Measurements from ENCODE around the gene ZNF564.
"Not testable (repeated sequence)": the region's sequence is repeated elsewhere in the genome, so short reads cannot be mapped to it uniquely, and the experiment has no call there.

The ZNF564 gene

GRCh38 chr19:12496480-12496879, 54.8 kb downstream of the ZNF564 start:
- no peak for DNase-seq (ENCODE audit: low spot score)

- DNase-seq (ENCODE audit: low spot score), result peak; percentile 70
Measured at GRCh38 chr19:12495002-12495802, 56.1 kb downstream of the ZNF564 start.

- DNase-seq (ENCODE audit: low spot score), result no peak
Measured at GRCh38 chr19:12494260-12494860, 56.9 kb downstream of the ZNF564 start.

- DNase-seq (ENCODE audit: low spot score), result not testable (repeated sequence)
Measured at GRCh38 chr19:12486265-12486783, 65.0 kb downstream of the ZNF564 start.

- no peak for DNase-seq (ENCODE audit: low spot score)
Measured at GRCh38 chr19:12485571-12485970, 65.7 kb downstream of the ZNF564 start.

GRCh38 chr19:12485052-12485416, 66.2 kb downstream of the ZNF564 start:
- no peak for DNase-seq (ENCODE audit: low spot score)

- DNase-seq (ENCODE audit: low spot score), result peak; percentile 94
Measured at GRCh38 chr19:12484371-12485051, 66.8 kb downstream of the ZNF564 start, which contains the start of gene ZNF709. Gene ZNF709 (minus strand): TSS chr19:12484816. CDS start chr19:12484657, 159 bp downstream.

- DNase-seq (ENCODE audit: low spot score), result no peak
Measured at GRCh38 chr19:12484011-12484370, 67.3 kb downstream of the ZNF564 start.

- no peak for DNase-seq (ENCODE audit: low spot score)
Measured at GRCh38 chr19:12482509-12482886, 68.8 kb downstream of the ZNF564 start.

- no peak for DNase-seq (ENCODE audit: low spot score)
Measured at GRCh38 chr19:12481781-12482508, 69.3 kb downstream of the ZNF564 start.

- DNase-seq (ENCODE audit: low spot score), result no peak
Measured at GRCh38 chr19:12478234-12478941, 72.9 kb downstream of the ZNF564 start.
